GM23248 (cell line): Measurements from ENCODE around the gene DHX32. TPM values are rescaled to one million over a fixed set of nuclear protein-coding genes. Genes with fewer than 3 reads are reported as not detected.
"Not testable (repeated sequence)": the region's sequence is repeated elsewhere in the genome, so short reads cannot be mapped to it uniquely, and the experiment has no call there.

Experiments
- DNase-seq: peaks from one replicate; pipeline ENCODE4 v3.0.0-alpha.2; 2015
- H2AFZ ChIP-seq: fragments of 200-600 bp; sonication (generic); 2 replicates; pipeline ENCODE4 v1.6.1; 2016; ENCODE audit warnings: antibody characterized with exemption
- H3F3A ChIP-seq: fragments of 200-600 bp; sonication (generic); 2 replicates; pipeline ENCODE4 v1.6.1; 2016; ENCODE audit warnings: mild to moderate bottlenecking, antibody characterized with exemption, mixed run types; ENCODE audit not compliant: insufficient read depth
- H3K27ac ChIP-seq: fragments of 200-600 bp; sonication (generic); 2 replicates; pipeline ENCODE4 v1.5.1; 2016; ENCODE audit warnings: mild to moderate bottlenecking
- H3K27me3 ChIP-seq: fragments of 200-600 bp; sonication (generic); replicated peaks from 2 replicates; pipeline ENCODE4 v1.6.1; 2016; ENCODE audit warnings: mild to moderate bottlenecking; ENCODE audit not compliant: insufficient read depth
- H3K36me3 ChIP-seq: fragments of 200-600 bp; sonication (generic); 2 replicates; pipeline ENCODE4 v1.6.1; 2016; ENCODE audit warnings: low read depth, mild to moderate bottlenecking
- H3K4me1 ChIP-seq: fragments of 200-600 bp; sonication (generic); 2 replicates; pipeline ENCODE4 v1.6.1; 2016; ENCODE audit warnings: mild to moderate bottlenecking; ENCODE audit not compliant: insufficient read depth
- H3K4me2 ChIP-seq: fragments of 200-600 bp; sonication (generic); one replicate; pipeline ENCODE4 v1.6.1; 2016; ENCODE audit warnings: mild to moderate bottlenecking; ENCODE audit not compliant: unreplicated experiment
- H3K4me3 ChIP-seq: fragments of 200-600 bp; sonication (generic); 2 replicates; pipeline ENCODE4 v1.5.1; 2016; ENCODE audit warnings: mild to moderate bottlenecking
- H3K79me2 ChIP-seq: fragments of 200-600 bp; sonication (generic); 2 replicates; pipeline ENCODE4 v1.6.1; 2016; ENCODE audit warnings: mild to moderate bottlenecking; ENCODE audit not compliant: insufficient read depth
- H3K9ac ChIP-seq: fragments of 200-600 bp; sonication (generic); 2 replicates; pipeline ENCODE4 v1.6.1; 2016; ENCODE audit warnings: mild to moderate bottlenecking
- H3K9me2 ChIP-seq: fragments of 200-600 bp; sonication (generic); 2 replicates; pipeline ENCODE4 v1.6.1; 2016; ENCODE audit warnings: mixed run types, mild to moderate bottlenecking, moderate library complexity; ENCODE audit not compliant: insufficient read depth
- H3K9me3 ChIP-seq: fragments of 200-600 bp; sonication (generic); one replicate; pipeline ENCODE4 v1.6.1; 2017; ENCODE audit warnings: low read depth
- H4K20me1 ChIP-seq: fragments of 200-600 bp; sonication (generic); 2 replicates; pipeline ENCODE4 v1.6.0; 2016; ENCODE audit not compliant: insufficient read depth
- EZH2 ChIP-seq: fragments of 200-600 bp; sonication (generic); IDR thresholded peaks from 2 replicates; pipeline ENCODE4 v1.6.1; 2018; ENCODE audit warnings: antibody characterized with exemption, mild to moderate bottlenecking; ENCODE audit not compliant: insufficient read depth, poor library complexity, severe bottlenecking
- EZH2phosphoT487 ChIP-seq: fragments of 200-600 bp; sonication (generic); IDR thresholded peaks from 2 replicates; pipeline ENCODE4 v1.6.1; 2018; ENCODE audit warnings: antibody characterized with exemption, moderate library complexity, mild to moderate bottlenecking, low read depth; ENCODE audit not compliant: insufficient read depth
- WGBS, 2 experiments: methylation state at CpG; one replicate each; pipeline ENCODE4 v1.1.6; 2015 to 2017; ENCODE audit warnings: low lambda C conversion rate in 2 of 2, low coverage in 1 of 2; ENCODE audit errors: missing lambda C conversion rate in 2 of 2; 5-methylcytosine and 5-hydroxymethylcytosine counted together
- in situ Hi-C: fragments of 300-500 bp; cut with MboI; formaldehyde crosslinking; loops from 2 replicates; pipeline ENCODE4 v1.15.0; 2020
- polyA plus RNA-seq: library from polyadenylated mRNA; unstranded; fragments of >200 nt; fragmentation: Nextera tagmentation; extraction: Ambion mirVana; gene quantifications from 2 replicates; pipeline ENCODE4 v1.2.1, GENCODE V29; 2016
- total RNA-seq: library from RNA; depleted of rRNA; stranded (reverse); fragments of >200 nt; shearing (Covaris generic); gene quantifications from 2 replicates; pipeline ENCODE4 v1.2.3, GENCODE V29; 2014; rRNA removed

The DHX32 gene
- total RNA-seq (49.6 and 59.8 TPM in 2 replicates), polyA plus RNA-seq (33.6 and 34.4 TPM in 2 replicates)

GRCh38 chr10:125881192-125881591 lies at the start of gene DHX32:
DHX32 (minus strand) TSS chr10:125881292; CDS start chr10:125880824, 468 bp downstream.
- DNase-seq: no peak
- in situ Hi-C loops: no loop called here

GRCh38 chr10:125929618-125930017 lies 48.5 kb upstream of the DHX32 start:
- TF ChIP-seq EZH2 (no peak), EZH2phosphoT487 (no peak)
- no peak for DNase-seq
- 94 to 99% methylated on average over 4 of the region's 4 CpGs for WGBS, 2 experiments
- no peaks in the 10 kb centered on the region for H3K36me3 ChIP-seq
- no peaks in the 10 kb centered on the region for H3K4me1 ChIP-seq
- H3K79me2 ChIP-seq: peaks cover 11% of the 10 kb centered on the region; the same call in 1 of the 2 replicates
- H3K9ac ChIP-seq: no peak overlapping the region
- H3K27ac ChIP-seq: no peak overlapping the region
- no peak overlapping the region for H3K4me2 ChIP-seq
- H2AFZ ChIP-seq: no peak overlapping the region
- H3K4me3 ChIP-seq: no peak overlapping the region
- in situ Hi-C loops: no loop called here
- no peaks in the 10 kb centered on the region for H3F3A ChIP-seq
- H4K20me1 ChIP-seq: peaks cover 3% of the 10 kb centered on the region; the same call in 1 of the 2 replicates
- no peaks in the 10 kb centered on the region for H3K9me3 ChIP-seq
- no peaks in the 10 kb centered on the region for H3K9me2 ChIP-seq
- no peaks in the 10 kb centered on the region for H3K27me3 ChIP-seq

More at GRCh38 chr10:125881192-125881591, at the start of gene DHX32:
- Histone ChIP-seq H2AFZ (no peak within 1 kb of the TSS), H3K79me2 (peaks cover 60% of the 10 kb centered on the region), H3K36me3 (peaks cover 11% of the 10 kb centered on the region), H3K27ac (no peak within 1 kb of the TSS), H3K4me3 (no peak within 1 kb of the TSS), H3K27me3 (no peaks in the 10 kb centered on the region), H3K9me2 (no peaks in the 10 kb centered on the region), H3K4me1 (peaks cover 9% of the 10 kb centered on the region), H3K9ac (no peak within 1 kb of the TSS), H3F3A (peaks cover 13% of the 10 kb centered on the region; the same call in 1 of the 2 replicates), H3K9me3 (no peaks in the 10 kb centered on the region), H4K20me1 (no peaks in the 10 kb centered on the region), H3K4me2 (no peak within 1 kb of the TSS)
- TF ChIP-seq EZH2: no peak
- WGBS, 2 experiments: 73 to 78% methylated on average over 4 of the region's 4 CpGs

GRCh38 chr10:125928928-125929585 lies 48.0 kb upstream of the DHX32 start:
- Histone ChIP-seq H4K20me1 (peaks cover 3% of the 10 kb centered on the region; the same call in 1 of the 2 replicates), H3K9ac (no peak overlapping the region), H3K36me3 (no peaks in the 10 kb centered on the region), H3K27me3 (no peaks in the 10 kb centered on the region), H3K9me2 (no peaks in the 10 kb centered on the region), H3K4me2 (no peak overlapping the region), H3K27ac (no peak overlapping the region), H3K79me2 (peaks cover 10% of the 10 kb centered on the region; the same call in 1 of the 2 replicates), H3F3A (no peaks in the 10 kb centered on the region), H2AFZ (no peak overlapping the region), H3K4me3 (no peak overlapping the region), H3K4me1 (no peaks in the 10 kb centered on the region), H3K9me3 (no peaks in the 10 kb centered on the region)
- TF ChIP-seq EZH2 (no peak), EZH2phosphoT487 (no peak)
- no peak for DNase-seq
- in situ Hi-C loops: no loop called here
- 79 to 82% methylated on average over 7 of the region's 7 CpGs for WGBS, 2 experiments

GRCh38 chr10:125927265-125927664 lies 46.2 kb upstream of the DHX32 start:
- H3K4me2 ChIP-seq, H2AFZ ChIP-seq, H3K9me2 ChIP-seq, DNase-seq, H3K4me3 ChIP-seq, H3K9ac ChIP-seq, H3K4me1 ChIP-seq, H3K27me3 ChIP-seq, H3K36me3 ChIP-seq, H4K20me1 ChIP-seq, H3K79me2 ChIP-seq, H3F3A ChIP-seq, H3K27ac ChIP-seq, in situ Hi-C loops, H3K9me3 ChIP-seq: not testable (repeated sequence)
- 76 to 79% methylated on average over 5 of the region's 5 CpGs for WGBS, 2 experiments
